H1 (cell line): ENCODE data around the gene CCNA1. TPM values are rescaled to one million over a fixed set of nuclear protein-coding genes. Genes with fewer than 3 reads are reported as not detected.

ENCODE experiments used
- CTCF ChIA-PET: fragments of 300-600 bp; sonication (Branson Sonifier 250); formaldehyde crosslinking; loops from one replicate; lab custom pipeline; 2021; ENCODE audit not compliant: partially characterized antibody; lab: Charles Lee
- POLR2A ChIA-PET: fragments of 300-600 bp; sonication (Branson Sonifier 250); formaldehyde crosslinking; loops from one replicate; lab custom pipeline; 2021; ENCODE audit warnings: inconsistent platforms; ENCODE audit not compliant: partially characterized antibody; lab: Charles Lee
- DNase-seq, 2 experiments: peaks; one replicate each; pipeline versions ENCODE4 v3.0.0 to v3.0.0-alpha.2; 2010 to 2022; ENCODE audit warnings: low spot score in 2 of 2, low read depth in 1 of 2, mixed read lengths in 1 of 2
- FAIRE-seq: peaks from 2 replicates; lab custom pipeline; 2011; peaks lifted over from hg19 to GRCh38; lab: Jason Lieb, UNC
- H2AFZ ChIP-seq: 2 replicates; pipeline ENCODE4 v1.8.1; 2012; ENCODE audit warnings: low read length, inconsistent platforms
- H2AK5ac ChIP-seq: 2 replicates; pipeline ENCODE4 v1.6.1; 2013; ENCODE audit warnings: low read depth, low read length
- H2BK120ac ChIP-seq: replicated peaks from 2 replicates; pipeline ENCODE3; 2013; ENCODE audit warnings: low read depth, low read length, inconsistent platforms
- H2BK12ac ChIP-seq: 2 replicates; pipeline ENCODE4 v1.6.1; 2013; ENCODE audit warnings: low read depth, low read length
- H2BK15ac ChIP-seq: 2 replicates; pipeline ENCODE4 v1.6.1; 2013; ENCODE audit warnings: low read length
- H2BK20ac ChIP-seq: 2 replicates; pipeline ENCODE4 v1.6.1; 2013; ENCODE audit warnings: low read length
- H2BK5ac ChIP-seq: 2 replicates; pipeline ENCODE4 v1.6.1; 2013; ENCODE audit warnings: low read depth, low read length
- H3K14ac ChIP-seq: 2 replicates; pipeline ENCODE4 v1.6.1; 2013; ENCODE audit warnings: inconsistent platforms; ENCODE audit not compliant: insufficient read length
- H3K18ac ChIP-seq: 2 replicates; pipeline ENCODE4 v1.6.1; 2013; ENCODE audit warnings: low read length; ENCODE audit errors: extremely low read depth
- H3K23ac ChIP-seq: 2 replicates; pipeline ENCODE4 v1.6.1; 2013; ENCODE audit warnings: inconsistent platforms; ENCODE audit not compliant: insufficient read length
- H3K23me2 ChIP-seq: 2 replicates; pipeline ENCODE4 v1.6.1; 2013; ENCODE audit warnings: low read depth, low read length
- H3K27ac ChIP-seq: 2 replicates; pipeline ENCODE4 v1.6.1; 2011; ENCODE audit warnings: low read depth, low read length, inconsistent platforms
- H3K27me3 ChIP-seq, 4 experiments: replicated peaks in 1 of 4; 1 replicate in 1 of 4; 2 replicates in 3 of 4; pipeline versions ENCODE4 v1.6.1 to v1.8.1; 2011 to 2013; ENCODE audit warnings: low read length in 3 of 4, mild to moderate bottlenecking in 3 of 4, inconsistent platforms in 2 of 4, mixed read lengths in 2 of 4, moderate library complexity in 1 of 4; ENCODE audit not compliant: control insufficient read depth in 3 of 4, insufficient read depth in 3 of 4; ENCODE audit errors: extremely low read depth in 1 of 4
- H3K36me3 ChIP-seq, 4 experiments: 2 replicates each; pipeline versions ENCODE4 v1.6.1 to v1.8.1; 2011 to 2013; ENCODE audit warnings: mild to moderate bottlenecking in 4 of 4, low read length in 3 of 4, moderate library complexity in 2 of 4, control low read depth in 1 of 4, inconsistent platforms in 1 of 4; ENCODE audit not compliant: insufficient read depth in 4 of 4, control insufficient read depth in 2 of 4
- H3K4ac ChIP-seq: replicated peaks from 2 replicates; pipeline ENCODE3; 2013; ENCODE audit warnings: low read length, low read depth, mixed read lengths, inconsistent platforms; ENCODE audit not compliant: insufficient read length
- H3K4me1 ChIP-seq, 4 experiments: replicated peaks in 1 of 4; 1 replicate in 1 of 4; 2 replicates in 3 of 4; pipeline versions ENCODE4 v1.6.1 to v1.8.1; 2011 to 2013; ENCODE audit warnings: low read length in 3 of 4, inconsistent platforms in 2 of 4, mixed read lengths in 1 of 4; ENCODE audit not compliant: insufficient read depth in 4 of 4, control insufficient read depth in 3 of 4
- H3K4me2 ChIP-seq, 2 experiments: 2 replicates each; pipeline versions ENCODE4 v1.6.1 to v1.8.1; 2011 to 2013; ENCODE audit warnings: low read depth in 2 of 2, low read length in 2 of 2, control low read depth in 1 of 2, inconsistent platforms in 1 of 2, mild to moderate bottlenecking in 1 of 2; ENCODE audit not compliant: insufficient read depth in 1 of 2
- H3K4me3 ChIP-seq, 4 experiments: fragments of 200-600, 300-600 bp in 1 of 4; sonication (generic), shearing (Covaris generic), sonication (Bioruptor Twin) in 1 of 4; 2 replicates each; pipeline versions ENCODE4 v1.5.1 to v1.8.1; 2011 to 2016; ENCODE audit warnings: low read length in 4 of 4, low read depth in 3 of 4, control low read depth in 2 of 4, inconsistent platforms in 2 of 4, mild to moderate bottlenecking in 2 of 4, mixed read lengths in 1 of 4, moderate library complexity in 1 of 4; ENCODE audit not compliant: insufficient read depth in 2 of 4; ENCODE audit errors: extremely low read depth in 1 of 4
- H3K56ac ChIP-seq: replicated peaks from 2 replicates; pipeline ENCODE3; 2013; ENCODE audit warnings: low read depth, mild to moderate bottlenecking, mixed read lengths, low read length, inconsistent platforms; ENCODE audit not compliant: insufficient read length
- H3K79me1 ChIP-seq: 2 replicates; pipeline ENCODE4 v1.6.1; 2013; ENCODE audit warnings: low read depth, low read length, control low read depth
- H3K79me2 ChIP-seq, 2 experiments: 2 replicates each; pipeline versions ENCODE4 v1.6.1 to v1.8.1; 2012 to 2013; ENCODE audit warnings: low read length in 2 of 2, mild to moderate bottlenecking in 2 of 2, inconsistent platforms in 1 of 2; ENCODE audit not compliant: insufficient read depth in 2 of 2, control insufficient read depth in 1 of 2
- H3K9ac ChIP-seq, 4 experiments: replicated peaks in 1 of 4; 1 replicate in 1 of 4; 2 replicates in 3 of 4; pipeline versions ENCODE4 v1.6.1 to v1.8.1; 2011 to 2013; ENCODE audit warnings: low read depth in 3 of 4, low read length in 3 of 4, control low read depth in 2 of 4, mild to moderate bottlenecking in 2 of 4, moderate library complexity in 2 of 4, inconsistent platforms in 1 of 4; ENCODE audit errors: extremely low read depth in 1 of 4
- H3K9me3 ChIP-seq, 2 experiments: 2 replicates each; pipeline versions ENCODE4 v1.6.1 to v1.8.1; 2012 to 2013; ENCODE audit warnings: mild to moderate bottlenecking in 2 of 2, moderate library complexity in 2 of 2, control low read depth in 1 of 2, inconsistent platforms in 1 of 2, low read depth in 1 of 2, low read length in 1 of 2, mixed read lengths in 1 of 2; ENCODE audit not compliant: insufficient read depth in 2 of 2
- H4K20me1 ChIP-seq, 2 experiments: replicated peaks in 1 of 2; 2 replicates each; pipeline versions ENCODE3 to v1.8.1; 2011 to 2013; ENCODE audit warnings: inconsistent platforms in 2 of 2, low read length in 2 of 2, mild to moderate bottlenecking in 1 of 2; ENCODE audit not compliant: insufficient read depth in 2 of 2, control insufficient read depth in 1 of 2
- H4K5ac ChIP-seq: 2 replicates; pipeline ENCODE4 v1.6.1; 2013; ENCODE audit warnings: low read length, low read depth, mixed read lengths, inconsistent platforms; ENCODE audit not compliant: insufficient read length
- H4K8ac ChIP-seq: 2 replicates; pipeline ENCODE4 v1.8.0; 2013; ENCODE audit warnings: mild to moderate bottlenecking, moderate library complexity, low read length, inconsistent platforms; ENCODE audit not compliant: insufficient read depth; ENCODE audit errors: extremely low read depth
- H4K91ac ChIP-seq: replicated peaks from 2 replicates; pipeline ENCODE3; 2013; ENCODE audit warnings: low read length, mixed read lengths, inconsistent platforms; ENCODE audit not compliant: insufficient read length
- CEBPB ChIP-seq: IDR thresholded peaks from 2 replicates; pipeline ENCODE4 v1.6.1; 2012; ENCODE audit warnings: low read depth, low read length
- EGR1 ChIP-seq: IDR thresholded peaks from 2 replicates; pipeline ENCODE4 v1.6.1; 2011; ENCODE audit warnings: low read depth, low read length, borderline replicate concordance
- EP300 ChIP-seq, 2 experiments: IDR thresholded peaks; 1 replicate in 1 of 2; 2 replicates in 1 of 2; pipeline ENCODE4 v1.6.1; 2011 to 2012; ENCODE audit warnings: low read depth in 2 of 2, low read length in 2 of 2, mild to moderate bottlenecking in 2 of 2, borderline replicate concordance in 1 of 2, inconsistent platforms in 1 of 2, moderate library complexity in 1 of 2
- GABPA ChIP-seq: IDR thresholded peaks from 2 replicates; pipeline ENCODE4 v1.6.1; 2011; ENCODE audit warnings: mild to moderate bottlenecking, low read length, moderate library complexity, borderline replicate concordance; ENCODE audit not compliant: insufficient read depth
- GTF2F1 ChIP-seq: IDR thresholded peaks from 2 replicates; pipeline ENCODE4 v1.6.1; 2012; ENCODE audit warnings: low read depth, low read length, improper control_type of control experiment, borderline replicate concordance
- HDAC6 ChIP-seq: IDR thresholded peaks from one replicate; pipeline ENCODE4 v1.7.1; 2012; ENCODE audit warnings: low read depth, mild to moderate bottlenecking, inconsistent platforms, low read length, moderate library complexity
- JUN ChIP-seq: IDR thresholded peaks from 2 replicates; pipeline ENCODE4 v1.6.1; 2011; ENCODE audit warnings: low read depth, mild to moderate bottlenecking, improper control_type of control experiment, low read length
- KDM1A ChIP-seq: fragments of 200-600, 300-600 bp; sonication (generic); IDR thresholded peaks from 2 replicates; pipeline ENCODE4 v1.7.1; 2016; ENCODE audit warnings: mild to moderate bottlenecking, low read length, borderline replicate concordance
- NANOG ChIP-seq: IDR thresholded peaks from 2 replicates; pipeline ENCODE4 v1.6.1; 2011; ENCODE audit warnings: low read length, low read depth, mild to moderate bottlenecking, inconsistent platforms; ENCODE audit not compliant: insufficient read depth, poor library complexity, severe bottlenecking
- NRF1 ChIP-seq: IDR thresholded peaks from 2 replicates; pipeline ENCODE4 v1.6.1; 2011; ENCODE audit warnings: mild to moderate bottlenecking, low read depth, low read length, improper control_type of control experiment
- POLR2A ChIP-seq, 2 experiments: IDR thresholded peaks; 1 replicate in 1 of 2; 2 replicates in 1 of 2; pipeline ENCODE4 v1.6.1; 2011; ENCODE audit warnings: low read depth in 2 of 2, low read length in 2 of 2, mild to moderate bottlenecking in 2 of 2; ENCODE audit errors: control extremely low read depth in 1 of 2
- SIN3A ChIP-seq, 2 experiments: IDR thresholded peaks in 1 of 2; conservative IDR thresholded peaks in 1 of 2; 2 replicates each; pipeline ENCODE4 v1.6.1; 2011 to 2012; ENCODE audit warnings: low read length in 2 of 2, improper control_type of control experiment in 1 of 2, low read depth in 1 of 2, mild to moderate bottlenecking in 1 of 2
- TAF1 ChIP-seq: IDR thresholded peaks from 2 replicates; pipeline ENCODE4 v1.6.1; 2011; ENCODE audit warnings: mild to moderate bottlenecking, low read depth, low read length
- TCF12 ChIP-seq: IDR thresholded peaks from 2 replicates; pipeline ENCODE4 v1.6.1; 2011; ENCODE audit warnings: low read depth, mild to moderate bottlenecking, low read length
- WGBS, 2 experiments: shearing (Covaris generic) in 1 of 2; methylation state at CpG; one replicate each; pipeline versions ENCODE4 v1.1.6 to v1.1.7; 2013 to 2015; ENCODE audit warnings: low lambda C conversion rate in 2 of 2, mixed read lengths in 2 of 2, inconsistent platforms in 1 of 2, low coverage in 1 of 2, missing lambda C conversion rate in 1 of 2; ENCODE audit not compliant: insufficient replicate concordance in 2 of 2, insufficient coverage in 1 of 2, insufficient read length in 1 of 2; ENCODE audit errors: extremely low coverage in 1 of 2, missing lambda C conversion rate in 1 of 2; 5-methylcytosine and 5-hydroxymethylcytosine counted together
- polyA plus RNA-seq, 7 experiments: library from polyadenylated mRNA; depleted of rRNA in 3 of 7; stranded (reverse) in 5 of 7; unstranded in 2 of 7; fragments of >200 nt in 5 of 7; fragments of 200-250 nt in 2 of 7; gene quantifications; 1 replicate in 5 of 7; 2 replicates in 1 of 7; 4 replicates in 1 of 7; pipeline versions ENCODE4 v1.2.1 to v1.2.3, GENCODE V29; 2011 to 2013; ENCODE audit warnings: missing spikeins in 2 of 7, mixed read lengths in 2 of 7
- total RNA-seq: library from RNA; stranded (reverse); fragmentation: NEBNext Ultra II Directional; extraction: Animal tissue kit (Norgen Biotek cat#: 25700); gene quantifications from 2 replicates; pipeline ENCODE4 v1.2.1, GENCODE V29; 2021

Gene CCNA1
- total and polyA plus RNA-seq, 2 of the 8 experiments (the other 6 are each of a cell fraction or from before 2014, with no cell fraction given) = 2.2 to 4.1 TPM

- H4K8ac ChIP-seq = no peak overlapping the region
- WGBS, 2 experiments = 91% methylated on average over 2 of the region's 2 CpGs; no CpG with 5 or more reads in 1 of the 2 experiments
- H2BK5ac ChIP-seq = no peak overlapping the region
- no peaks in the 10 kb centered on the region for H3K4me1 ChIP-seq
- no peak overlapping the region for H3K4me3 ChIP-seq
- ChIA-PET CTCF (interaction anchor here (1.3 kb wide), 1 partner anchor 234 kb away, joined by 3 read pairs; no protein-coding TSS in a partner anchor), POLR2A (no interaction called here)
- no peak overlapping the region for H3K9ac ChIP-seq
- no peaks in the 10 kb centered on the region for H3K23me2 ChIP-seq
- no peak overlapping the region for H3K4ac ChIP-seq
- no peak overlapping the region for H2BK120ac ChIP-seq
- H3K56ac ChIP-seq = no peak overlapping the region
- H3K36me3 ChIP-seq = no peaks in the 10 kb centered on the region
- no peaks in the 10 kb centered on the region for H3K27me3 ChIP-seq
- no peak overlapping the region for H2BK15ac ChIP-seq
- H4K20me1 ChIP-seq = no peaks in the 10 kb centered on the region
- no peak overlapping the region for H2BK20ac ChIP-seq
- H4K91ac ChIP-seq = no peak overlapping the region
- no peak for DNase-seq
- H3K4me2 ChIP-seq = no peak overlapping the region
- no peak overlapping the region for H3K18ac ChIP-seq
- no peak overlapping the region for H3K14ac ChIP-seq
- H2BK12ac ChIP-seq = no peak overlapping the region
- FAIRE-seq = no peak
- H2AK5ac ChIP-seq = no peak overlapping the region
- H4K5ac ChIP-seq = no peak overlapping the region
- no peaks in the 10 kb centered on the region for H3K79me2 ChIP-seq
- H3K27ac ChIP-seq = no peak overlapping the region
- no peaks in the 10 kb centered on the region for H3K79me1 ChIP-seq
- no peak overlapping the region for H3K23ac ChIP-seq
- H2AFZ ChIP-seq = no peak overlapping the region
- H3K9me3 ChIP-seq = peaks cover 0 to 3% of the 10 kb centered on the region in 2 experiments; a peak in 2 of 4 replicates
- TF ChIP-seq SIN3A (conservative IDR thresholded peaks at IDR 0.05 in 1 of 2, IDR thresholded peaks at IDR 0.05 in 1 of 2; ENCODE audit: low read depth in 1 of 2, low read length in 2 of 2) (no peak), EP300 (IDR thresholded peaks at IDR 0.05; ENCODE audit: borderline replicate concordance in 1 of 2, low read depth in 2 of 2, low read length in 2 of 2) (no peak), TCF12 (no peak), NRF1 (no peak), POLR2A (IDR thresholded peaks at IDR 0.05; ENCODE audit: control extremely low read depth in 1 of 2, low read depth in 2 of 2, low read length in 2 of 2) (no peak), CEBPB (no peak), GTF2F1 (no peak), HDAC6 (no peak), JUN (no peak), EGR1 (no peak), TAF1 (no peak), KDM1A (no peak), GABPA (no peak), NANOG (no peak)
Measured at GRCh38 chr13:36480726-36481427, 48.6 kb downstream of the CCNA1 start.
